LoVo (cell line): ENCODE data around the gene SLC44A2.
A peak's percentile ranks its signal among the peaks of the same experiment; 100 is the strongest.
"Not testable (repeated sequence)": the region's sequence is repeated elsewhere in the genome, so short reads cannot be mapped to it uniquely, and the experiment has no call there.

Experiments
- DNase-seq: peaks from one replicate; pipeline ENCODE4 v3.0.0-alpha.2; 2016; ENCODE audit warnings: low spot score

Gene SLC44A2

GRCh38 chr19:10651851-10652250, 26.5 kb downstream of the SLC44A2 start:
- no peak for DNase-seq

- no peak for DNase-seq
Observed at GRCh38 chr19:10653482-10653731, 28.1 kb downstream of the SLC44A2 start.

GRCh38 chr19:10653732-10654609, 28.6 kb downstream of the SLC44A2 start, which contains the start of gene ILF3:
Gene ILF3, plus strand, starts transcription at chr19:10654346. Its CDS starts 16,260 bp downstream, at chr19:10670606.
- peak; percentile 100 for DNase-seq

- DNase-seq: peak; percentile 65
Observed at GRCh38 chr19:10654610-10655456, 29.5 kb downstream of the SLC44A2 start.

- peak; percentile 19 for DNase-seq
Observed at GRCh38 chr19:10655457-10656312, 30.3 kb downstream of the SLC44A2 start.

GRCh38 chr19:10660346-10660745, 35.0 kb downstream of the SLC44A2 start:
- no peak for DNase-seq

GRCh38 chr19:10661946-10662345, 36.6 kb downstream of the SLC44A2 start:
- DNase-seq: no peak

GRCh38 chr19:10662384-10663251, 37.3 kb downstream of the SLC44A2 start:
- DNase-seq: no peak

GRCh38 chr19:10663252-10663563, 37.9 kb downstream of the SLC44A2 start:
- not testable (repeated sequence) for DNase-seq

GRCh38 chr19:10667867-10668266, 42.5 kb downstream of the SLC44A2 start:
- no peak for DNase-seq

GRCh38 chr19:10669246-10669645, 43.9 kb downstream of the SLC44A2 start:
- DNase-seq: no peak

GRCh38 chr19:10670182-10670581, 44.8 kb downstream of the SLC44A2 start:
- no peak for DNase-seq

- DNase-seq: no peak
Observed at GRCh38 chr19:10670876-10671804, 45.8 kb downstream of the SLC44A2 start.

- not testable (repeated sequence) for DNase-seq
Observed at GRCh38 chr19:10671922-10672321, 46.6 kb downstream of the SLC44A2 start.

- DNase-seq: not testable (repeated sequence)
Observed at GRCh38 chr19:10675214-10675613, 49.9 kb downstream of the SLC44A2 start.

- no peak for DNase-seq
Observed at GRCh38 chr19:10677751-10678150, 52.4 kb downstream of the SLC44A2 start.

GRCh38 chr19:10678813-10679212, 53.5 kb downstream of the SLC44A2 start:
- no peak for DNase-seq

GRCh38 chr19:10679743-10680142, 54.4 kb downstream of the SLC44A2 start:
- DNase-seq: no peak

GRCh38 chr19:10680545-10681135, 55.3 kb downstream of the SLC44A2 start:
- DNase-seq: no peak

- DNase-seq: no peak
Observed at GRCh38 chr19:10681658-10682057, 56.3 kb downstream of the SLC44A2 start.
